Measurements from ENCODE around the gene CLECL1. TPM values are rescaled to one million over a fixed set of nuclear protein-coding genes. Genes with fewer than 3 reads are reported as not detected.

CLECL1 gene
- polyA plus RNA-seq, 1 donor from 2014 or later = not detected

GRCh38 chr12:9694241-9694640, 38.7 kb downstream of the CLECL1 start:
- Histone ChIP-seq H3K4me2 (ENCODE audit: low read length) (no peak overlapping the region), H2AFZ (ENCODE audit: low read depth, low read length) (no peak overlapping the region), H3K9me3 (ENCODE audit: low read length) (no peaks in the 10 kb centered on the region), H3K4me3 (ENCODE audit: low read length) (no peak overlapping the region), H3K27me3 (ENCODE audit: insufficient read depth, low read depth, low read length) (no peaks in the 10 kb centered on the region), H3K79me2 (replicated peaks; ENCODE audit: insufficient read depth, low read length) (no peaks in the 10 kb centered on the region), H3K36me3 (ENCODE audit: insufficient read depth, low read length) (no peaks in the 10 kb centered on the region), H3K27ac (ENCODE audit: low read length) (no peak overlapping the region), H3K9ac (ENCODE audit: low read length) (no peak overlapping the region), H3K9me2 (ENCODE audit: insufficient read depth, low read length) (no peaks in the 10 kb centered on the region), H3F3A (ENCODE audit: insufficient read depth, low read length, poor library complexity, severe bottlenecking) (no peaks in the 10 kb centered on the region), H4K20me1 (ENCODE audit: insufficient read depth) (no peaks in the 10 kb centered on the region)
- no peak for TF ChIP-seq SMC3 (conservative IDR thresholded peaks at IDR 0.05; ENCODE audit: poor library complexity)
- no peak for TF ChIP-seq TAF1 (IDR thresholded peaks at IDR 0.05; ENCODE audit: low read depth)
- no peak for TF ChIP-seq EP300 (conservative IDR thresholded peaks at IDR 0.05; ENCODE audit: poor library complexity, severe bottlenecking)
- TF ChIP-seq POLR2AphosphoS5 (IDR thresholded peaks at IDR 0.05) = no peak
- TF ChIP-seq EZH2 (IDR thresholded peaks at IDR 0.05; ENCODE audit: borderline replicate concordance, insufficient read depth, low read length, poor library complexity, severe bottlenecking) = no peak
- no peak for TF ChIP-seq RAD21 (conservative IDR thresholded peaks at IDR 0.05)
- TF ChIP-seq CTCF (IDR thresholded peaks at IDR 0.05; ENCODE audit: poor library complexity, severe bottlenecking) = no peak
- TF ChIP-seq MXI1 (conservative IDR thresholded peaks at IDR 0.05; ENCODE audit: poor library complexity, severe bottlenecking) = no peak
- TF ChIP-seq REST (IDR thresholded peaks at IDR 0.05; ENCODE audit: borderline replicate concordance) = no peak

- H4K20me1 ChIP-seq (ENCODE audit: insufficient read depth) = no peaks in the 10 kb centered on the region
- no peaks in the 10 kb centered on the region for H3F3A ChIP-seq (ENCODE audit: insufficient read depth, low read length, poor library complexity, severe bottlenecking)
- H3K4me2 ChIP-seq (ENCODE audit: low read length) = no peak overlapping the region
- H3K27me3 ChIP-seq (ENCODE audit: insufficient read depth, low read depth, low read length) = no peaks in the 10 kb centered on the region
- no peaks in the 10 kb centered on the region for H3K36me3 ChIP-seq (ENCODE audit: insufficient read depth, low read length)
- no peaks in the 10 kb centered on the region for H3K9me3 ChIP-seq (ENCODE audit: low read length)
- no peak overlapping the region for H3K27ac ChIP-seq (ENCODE audit: low read length)
- no peaks in the 10 kb centered on the region for H3K79me2 ChIP-seq (replicated peaks; ENCODE audit: insufficient read depth, low read length)
- TF ChIP-seq RAD21 (conservative IDR thresholded peaks at IDR 0.05) = no peak
- TF ChIP-seq EZH2 (IDR thresholded peaks at IDR 0.05; ENCODE audit: borderline replicate concordance, insufficient read depth, low read length, poor library complexity, severe bottlenecking) = no peak
- TF ChIP-seq TAF1 (IDR thresholded peaks at IDR 0.05; ENCODE audit: low read depth) = no peak
- no peak for TF ChIP-seq SMC3 (conservative IDR thresholded peaks at IDR 0.05; ENCODE audit: poor library complexity)
- no peak for TF ChIP-seq EP300 (conservative IDR thresholded peaks at IDR 0.05; ENCODE audit: poor library complexity, severe bottlenecking)
- no peak overlapping the region for H3K9ac ChIP-seq (ENCODE audit: low read length)
- H2AFZ ChIP-seq (ENCODE audit: low read depth, low read length) = no peak overlapping the region
- no peaks in the 10 kb centered on the region for H3K9me2 ChIP-seq (ENCODE audit: insufficient read depth, low read length)
- no peak overlapping the region for H3K4me3 ChIP-seq (ENCODE audit: low read length)
These were observed 40.0 kb downstream of the CLECL1 start for GRCh38 chr12:9692909-9693308.
